ENCODE results near the gene RBM33.

Gene RBM33

DNA sequence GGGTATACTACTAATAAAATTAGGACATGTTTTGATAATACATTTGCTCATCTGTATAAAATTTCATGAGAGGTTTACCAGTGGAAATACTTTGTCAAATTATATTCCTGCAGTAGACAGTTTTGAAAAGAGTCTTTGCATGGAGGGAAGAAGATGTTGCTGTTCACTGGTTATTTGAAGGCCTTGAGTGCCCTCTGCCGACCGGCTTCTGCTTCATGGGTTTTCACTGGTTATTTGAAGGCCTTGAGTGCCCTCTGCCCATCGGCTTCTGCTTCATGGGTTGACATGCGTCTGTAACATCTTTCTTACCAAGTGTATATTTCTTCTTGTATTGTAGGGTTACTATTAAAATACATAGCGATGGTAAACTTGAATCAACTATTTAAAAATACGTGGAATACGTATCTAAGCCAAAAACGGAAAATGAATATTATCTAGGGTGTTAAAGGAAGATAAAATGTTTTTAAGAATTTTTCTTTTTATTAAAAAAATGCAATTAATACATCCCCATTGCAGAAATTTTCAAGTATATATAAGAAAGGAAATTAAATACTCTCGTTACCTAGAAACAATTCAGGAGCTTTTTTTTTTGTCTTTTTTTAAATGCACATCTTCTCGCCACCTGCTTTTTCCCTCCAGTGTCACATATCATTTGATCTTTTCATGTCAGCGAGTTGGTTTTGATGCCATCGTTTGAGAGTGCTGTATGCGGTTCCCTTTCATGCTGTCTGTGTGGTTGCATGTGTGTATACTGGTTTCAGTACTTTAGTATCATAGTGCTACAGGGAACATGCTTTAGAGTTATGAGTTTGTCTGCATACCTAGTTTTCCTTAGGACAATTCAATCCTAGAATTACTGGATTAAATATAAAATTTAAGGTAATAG, 94.4 kb downstream of the RBM33 start:
- TF ChIP-seq CTCF (IDR thresholded peaks at IDR 0.05; ENCODE audit: control extremely low read depth, extremely low read depth, low read depth, missing control alignments): peak; percentile 76
- ChIA-PET CTCF (interaction anchor here (0.6 to 13.7 kb wide), 11 partner anchors 8 to 153 kb away, joined by 3 to 170 read pairs (median 3); partner anchors contain the start of gene RBM33), POLR2A (no interaction called here)
- DNase-seq (ENCODE audit: extremely low spot score): peak; percentile 42

- ChIA-PET POLR2A (no interaction called here), CTCF (interaction anchor here (0.6 to 13.7 kb wide), 11 partner anchors 8 to 154 kb away, joined by 3 to 170 read pairs (median 4); partner anchors contain the start of gene RBM33)
- no peak for TF ChIP-seq CTCF (IDR thresholded peaks at IDR 0.05; ENCODE audit: control extremely low read depth, extremely low read depth, low read depth, missing control alignments)
- no peak for DNase-seq (ENCODE audit: extremely low spot score)
These were observed 95.2 kb downstream of the RBM33 start for GRCh38 chr7:155739538-155740143.

- ChIA-PET POLR2A (interaction anchor here (0.6 kb wide), 1 partner anchor 1135 kb away, joined by 6 read pairs; no protein-coding TSS in a partner anchor), CTCF (interaction anchor here (0.7 to 13.7 kb wide), 11 partner anchors 9 to 145 kb away, joined by 3 to 170 read pairs (median 3); no protein-coding TSS in a partner anchor)
- no peak for TF ChIP-seq CTCF (IDR thresholded peaks at IDR 0.05; ENCODE audit: control extremely low read depth, extremely low read depth, low read depth, missing control alignments)
- DNase-seq (ENCODE audit: extremely low spot score): no peak
These were observed 96.6 kb downstream of the RBM33 start for GRCh38 chr7:155741082-155741481.

GRCh38 chr7:155741805-155742204, 97.3 kb downstream of the RBM33 start:
- CTCF ChIA-PET: interaction anchor here (1.4 to 13.7 kb wide), 2 partner anchors 15 to 146 kb away, joined by 3 to 170 read pairs; no protein-coding TSS in a partner anchor
- POLR2A ChIA-PET: no interaction called here
- no peak for TF ChIP-seq CTCF (IDR thresholded peaks at IDR 0.05; ENCODE audit: control extremely low read depth, extremely low read depth, low read depth, missing control alignments)
- peak; percentile 58 for DNase-seq (ENCODE audit: extremely low spot score)

DNA sequence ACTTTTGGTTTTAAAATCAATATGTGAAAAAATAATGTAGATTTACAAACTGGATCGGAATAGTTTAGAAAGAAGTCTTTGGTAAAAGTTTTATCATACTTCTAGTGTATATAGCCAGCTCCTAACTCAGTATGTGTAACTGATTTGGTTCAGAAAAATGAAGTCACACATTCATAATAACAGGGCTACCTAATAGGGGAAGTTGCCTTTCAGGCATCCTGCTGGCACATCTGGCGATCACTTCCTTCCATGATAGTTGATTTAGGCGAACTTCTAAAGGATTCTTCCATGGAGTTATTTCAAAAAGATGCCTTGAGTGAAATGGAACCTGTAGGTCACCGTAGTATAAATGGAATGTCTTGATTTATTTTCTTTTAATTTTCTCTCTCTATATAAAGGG, 98.7 kb downstream of the RBM33 start:
- ChIA-PET POLR2A (no interaction called here), CTCF (interaction anchor here (1.0 to 1.4 kb wide), 4 partner anchors 13 to 25 kb away, joined by 3 read pairs; no protein-coding TSS in a partner anchor)
- no peak for TF ChIP-seq CTCF (IDR thresholded peaks at IDR 0.05; ENCODE audit: control extremely low read depth, extremely low read depth, low read depth, missing control alignments)

GRCh38 chr7:155744971-155745683, 100.7 kb downstream of the RBM33 start:
- DNase-seq (ENCODE audit: extremely low spot score): no peak
- TF ChIP-seq CTCF (IDR thresholded peaks at IDR 0.05; ENCODE audit: control extremely low read depth, extremely low read depth, low read depth, missing control alignments): no peak
- POLR2A ChIA-PET: no interaction called here
- CTCF ChIA-PET: interaction anchor here (1.0 to 1.8 kb wide), 3 partner anchors 21 to 23 kb away, joined by 3 to 12 read pairs (median 3); no protein-coding TSS in a partner anchor

More for the DNA sequence above, 98.7 kb downstream of the RBM33 start:
- DNase-seq (ENCODE audit: extremely low spot score): no peak

Data from GM10248 (cell line).